ENCODE measurements around the gene BCL2L1. TPM values are rescaled to one million over a fixed set of nuclear protein-coding genes. Genes with fewer than 3 reads are reported as not detected.

Gene BCL2L1
- total RNA-seq, 1 donor from 2014 or later = 126 TPM

DNA sequence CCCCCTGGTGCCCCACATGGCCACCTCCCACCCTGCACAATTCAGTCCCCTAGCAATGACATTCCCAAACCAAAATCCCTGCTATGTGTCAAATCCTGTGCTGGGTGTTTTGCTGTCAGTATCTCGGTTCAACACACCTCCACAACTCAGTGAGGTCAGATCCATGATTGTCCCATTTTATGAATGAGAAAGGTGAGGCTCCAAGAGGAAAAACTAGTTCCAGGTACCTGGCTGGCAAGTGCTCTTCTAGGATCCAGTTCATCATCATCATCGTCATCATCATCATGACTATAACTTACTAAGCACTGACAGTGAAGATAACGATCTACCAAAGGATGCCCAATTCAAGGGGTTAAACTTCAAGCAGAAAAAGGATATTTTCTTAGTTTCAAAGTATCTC is 102.4 kb downstream of the BCL2L1 start:
- no peaks in the 10 kb centered on the region for H3K9me3 ChIP-seq
- no peak overlapping the region for H3K27ac ChIP-seq
- H3K4me3 ChIP-seq = no peak overlapping the region
- TF ChIP-seq CTCF (IDR thresholded peaks at IDR 0.05) = no peak
- no peaks in the 10 kb centered on the region for H3K36me3 ChIP-seq
- ATAC-seq (no peak), DNase-seq (no peak)
- no peaks in the 10 kb centered on the region for H3K4me1 ChIP-seq
- intact Hi-C loops (cut with DNase I) = no loop called here
- H3K27me3 ChIP-seq (ENCODE audit: low read depth) = no peaks in the 10 kb centered on the region

GRCh38 chr20:31617432-31618104 is 105.1 kb downstream of the BCL2L1 start:
- Histone ChIP-seq H3K4me1 (peaks cover 3% of the 10 kb centered on the region), H3K36me3 (no peaks in the 10 kb centered on the region), H3K27me3 (ENCODE audit: low read depth) (no peaks in the 10 kb centered on the region), H3K4me3 (no peak overlapping the region), H3K9me3 (no peaks in the 10 kb centered on the region), H3K27ac (no peak overlapping the region)
- no peak for ATAC-seq
- DNase-seq = no peak
- no peak for TF ChIP-seq CTCF (IDR thresholded peaks at IDR 0.05)
- intact Hi-C loops (cut with DNase I) = no loop called here

- no peak for DNase-seq
- no peak overlapping the region for H3K27ac ChIP-seq
- no peak overlapping the region for H3K4me3 ChIP-seq
- no peaks in the 10 kb centered on the region for H3K36me3 ChIP-seq
- H3K9me3 ChIP-seq = no peaks in the 10 kb centered on the region
- no peak for ATAC-seq
- H3K4me1 ChIP-seq = peaks cover 24% of the 10 kb centered on the region
- H3K27me3 ChIP-seq (ENCODE audit: low read depth) = no peaks in the 10 kb centered on the region
- TF ChIP-seq CTCF (IDR thresholded peaks at IDR 0.05) = no peak
- intact Hi-C loops (cut with DNase I) = no loop called here
These were observed 107.3 kb downstream of the BCL2L1 start for GRCh38 chr20:31615416-31615815.

Other genes starting within 250 kb of the BCL2L1 start
- gene DEFB124, start 247.7 kb downstream of the BCL2L1 start, total RNA-seq = not detected
- gene REM1, start 247.6 kb downstream of the BCL2L1 start, total RNA-seq = 2.3 TPM
- 134 TPM for gene HM13, start 208.4 kb downstream of the BCL2L1 start, total RNA-seq
- gene ID1, start 117.6 kb downstream of the BCL2L1 start, total RNA-seq = 196 TPM
- gene COX4I2, start 85.0 kb downstream of the BCL2L1 start, total RNA-seq = 17.1 TPM
- 1.9 TPM for gene TPX2, start 16.4 kb upstream of the BCL2L1 start, total RNA-seq
- gene MYLK2, start 96.5 kb upstream of the BCL2L1 start, total RNA-seq = not detected
- 1.1 TPM for gene FOXS1, start 122.7 kb upstream of the BCL2L1 start, total RNA-seq
- 0.80 TPM for gene DUSP15, start 147.7 kb upstream of the BCL2L1 start, total RNA-seq
- gene TTLL9, start 147.8 kb upstream of the BCL2L1 start, total RNA-seq = 5.9 TPM
- gene PDRG1, start 229.2 kb upstream of the BCL2L1 start, total RNA-seq = 9.4 TPM
- gene XKR7, start 245.3 kb upstream of the BCL2L1 start, total RNA-seq = 0.06 TPM